HepG2 (cell line): ENCODE results near the gene LMTK2. TPM values are rescaled to one million over a fixed set of nuclear protein-coding genes. Genes with fewer than 3 reads are reported as not detected.

Experiments
- ATAC-seq: fragments of 200-7000 bp; cut with Tn5 transposase; 3 replicates; pipeline ENCODE4 v1.9.1; 2020; ENCODE audit warnings: mild to moderate bottlenecking, moderate library complexity
- BruUV-seq: library from RNA; stranded (reverse); fragments of 400-500 nt; replicated peaks from 2 replicates; lab custom pipeline; 2021; lab: Mats Ljungman, UMichigan
- CTCF ChIA-PET: fragments of 300-600 bp; formaldehyde crosslinking; extraction: SDS; loops from one replicate; lab custom pipeline; 2021; ENCODE audit warnings: low total read pairs, inconsistent platforms, low intra/inter-chr PET ratio; lab: Yijun Ruan, JAX
- POLR2A ChIA-PET: fragments of 350-600 bp; sonication (Branson Sonifier 250); formaldehyde crosslinking; loops from one replicate; lab custom pipeline; 2020; ENCODE audit warnings: antibody characterized with exemption, inconsistent platforms; lab: Yijun Ruan, JAX
- DNase-seq: peaks from one replicate; pipeline ENCODE4 v3.0.0-alpha.2; 2015; ENCODE audit warnings: low spot score
- FAIRE-seq: peaks from 3 replicates; lab custom pipeline; 2011; peaks lifted over from hg19 to GRCh38; lab: Jason Lieb, UNC
- H2AFZ ChIP-seq: one replicate; pipeline ENCODE4 v1.6.1; 2011; ENCODE audit warnings: low read length, inconsistent platforms
- H3K27ac ChIP-seq: fragments of 300-600 bp; 3 replicates; pipeline ENCODE4 v1.8.0; 2011; ENCODE audit warnings: mixed run types, mild to moderate bottlenecking, mixed read lengths, low read length, inconsistent platforms; ENCODE audit not compliant: insufficient read depth; ENCODE audit errors: extremely low read length
- H3K27me3 ChIP-seq, 2 experiments: fragments of 200-600 bp in 1 of 2; 2 replicates in 1 of 2; 3 replicates in 1 of 2; pipeline versions ENCODE4 v1.6.0 to v1.8.0; 2011; ENCODE audit warnings: low read length in 2 of 2, mild to moderate bottlenecking in 2 of 2, moderate library complexity in 2 of 2, inconsistent platforms in 1 of 2; ENCODE audit not compliant: insufficient read depth in 2 of 2, control insufficient read depth in 1 of 2
- H3K36me3 ChIP-seq, 2 experiments: fragments of 200-600 bp in 1 of 2; replicated peaks in 1 of 2; 2 replicates in 1 of 2; 3 replicates in 1 of 2; pipeline versions ENCODE4 v1.5.1 to v1.8.0; 2011; ENCODE audit warnings: low read length in 2 of 2, inconsistent platforms in 1 of 2; ENCODE audit not compliant: insufficient read depth in 2 of 2, control insufficient read depth in 1 of 2
- H3K4me1 ChIP-seq: 2 replicates; pipeline ENCODE4 v1.5.1; 2012; ENCODE audit warnings: low read length, inconsistent platforms; ENCODE audit not compliant: insufficient read depth
- H3K4me2 ChIP-seq: 2 replicates; pipeline ENCODE4 v1.6.0; 2011; ENCODE audit warnings: low read depth, low read length, inconsistent platforms
- H3K4me3 ChIP-seq, 3 experiments: fragments of 200-600 bp in 1 of 3; sonication (generic), shearing (Covaris generic) in 1 of 3; replicated peaks in 1 of 3; 2 replicates each; pipeline ENCODE4 v1.5.1; 2011 to 2016; ENCODE audit warnings: low read length in 3 of 3, inconsistent platforms in 2 of 3, low read depth in 2 of 3, mild to moderate bottlenecking in 2 of 3, control low read depth in 1 of 3, mixed read lengths in 1 of 3; ENCODE audit not compliant: insufficient read depth in 1 of 3
- H3K79me2 ChIP-seq: one replicate; pipeline ENCODE4 v1.6.1; 2011; ENCODE audit warnings: low read length, inconsistent platforms; ENCODE audit not compliant: insufficient read depth
- H3K9ac ChIP-seq: 2 replicates; pipeline ENCODE4 v1.6.0; 2011; ENCODE audit warnings: mild to moderate bottlenecking, low read depth, low read length, inconsistent platforms; ENCODE audit not compliant: insufficient read depth
- H3K9me3 ChIP-seq: 2 replicates; pipeline ENCODE4 v1.5.1; 2012; ENCODE audit warnings: mild to moderate bottlenecking, low read length
- H4K20me1 ChIP-seq: 2 replicates; pipeline ENCODE4 v1.6.0; 2011; ENCODE audit warnings: inconsistent platforms, mild to moderate bottlenecking, low read length, moderate library complexity; ENCODE audit not compliant: insufficient read depth
- BRCA1 ChIP-seq: sonication (generic); formaldehyde crosslinking; IDR thresholded peaks from 2 replicates; pipeline ENCODE4 v1.4.0; 2020; ENCODE audit warnings: missing genetic modification reagents
- CREBL2 ChIP-seq: sonication (generic); formaldehyde crosslinking; IDR thresholded peaks from 2 replicates; pipeline ENCODE4 v1.8.1; 2023; ENCODE audit warnings: missing genetic modification reagents, mild to moderate bottlenecking, borderline replicate concordance
- DNMT1 ChIP-seq: sonication (generic); formaldehyde crosslinking; IDR thresholded peaks from 2 replicates; pipeline ENCODE4 v1.5.1; 2020; ENCODE audit warnings: mild to moderate bottlenecking, missing genetic modification reagents
- NCOR1 ChIP-seq: fragments of 200-600 bp; sonication (generic); IDR thresholded peaks from 2 replicates; pipeline ENCODE4 v1.7.0; 2017; ENCODE audit warnings: antibody characterized with exemption, low read length, borderline replicate concordance
- SMYD3 ChIP-seq: sonication (generic); formaldehyde crosslinking; IDR thresholded peaks from 2 replicates; pipeline ENCODE4 v1.8.1; 2023; ENCODE audit warnings: mild to moderate bottlenecking, missing genetic modification reagents
- SNAPC5 ChIP-seq: sonication (generic); formaldehyde crosslinking; IDR thresholded peaks from 2 replicates; pipeline ENCODE4 v1.8.1; 2023; ENCODE audit warnings: mild to moderate bottlenecking, missing genetic modification reagents, borderline replicate concordance
- THRA ChIP-seq: sonication (generic); formaldehyde crosslinking; IDR thresholded peaks from 2 replicates; pipeline ENCODE4 v1.4.0; 2020; ENCODE audit warnings: missing genetic modification reagents, borderline replicate concordance
- TIGD3 ChIP-seq: sonication (generic); formaldehyde crosslinking; IDR thresholded peaks from 2 replicates; pipeline ENCODE4 v1.5.1; 2020; ENCODE audit warnings: mild to moderate bottlenecking, missing genetic modification reagents, borderline replicate concordance
- ZBED4 ChIP-seq: sonication (generic); formaldehyde crosslinking; IDR thresholded peaks from 2 replicates; pipeline ENCODE4 v1.4.0; 2020; ENCODE audit warnings: missing genetic modification reagents, borderline replicate concordance
- WGBS: methylation state at CpG from one replicate; pipeline ENCODE4 v1.1.6; 2017; ENCODE audit warnings: low lambda C conversion rate; 5-methylcytosine and 5-hydroxymethylcytosine counted together
- in situ Hi-C: cut with HindIII; loops from 2 replicates; pipeline ENCODE4 v1.10.0; 2017; ENCODE audit warnings: low pct_unique_long_range_greater_than_20kb; ENCODE audit not compliant: extremely low pct_ligation_motif_present
- intact Hi-C: fragments of 100-400 bp; cut with micrococcal nuclease; formaldehyde crosslinking; loops from one replicate; pipeline ENCODE4 v1.10.0; 2022; ENCODE audit not compliant: unreplicated experiment
- polyA plus RNA-seq, 8 experiments: library from polyadenylated mRNA; depleted of rRNA in 3 of 8; stranded (reverse) in 7 of 8; unstranded in 1 of 8; fragments of >200 nt; fragmentation: Illumina TruSeq in 4 of 8; extraction: Trizol in 4 of 8; gene quantifications; 2 replicates each; pipeline versions ENCODE4 v1.2.1 to v1.2.3, GENCODE V29; 2011 to 2016; ENCODE audit warnings: low read depth in 4 of 8, missing spikeins in 1 of 8, mixed read lengths in 1 of 8; ENCODE audit not compliant: insufficient read depth in 1 of 8
- total RNA-seq, 5 experiments: library from RNA; depleted of rRNA; stranded (reverse); fragments of >200 nt; fragmentation: Illumina TruSeq; extraction: Trizol; gene quantifications; 2 replicates each; pipeline ENCODE4 v1.2.3, GENCODE V29; 2016; ENCODE audit warnings: low read depth in 1 of 5

Gene LMTK2
- total and polyA plus RNA-seq, 2 of the 13 experiments (the other 11 are each of a cell fraction or from before 2014, with no cell fraction given) = 9.5 to 11.7 TPM

- intact Hi-C loops = loop anchor here (1.0 kb wide), 1 partner anchor 148 kb away; no protein-coding TSS in a partner anchor
- Histone ChIP-seq H3K27me3 (no peaks in the 10 kb centered on the region), H3K79me2 (no peaks in the 10 kb centered on the region), H3K4me1 (no peaks in the 10 kb centered on the region), H3K27ac (no peak overlapping the region), H4K20me1 (peaks cover 25% of the 10 kb centered on the region), H2AFZ (no peak overlapping the region), H3K4me3 (no peak overlapping the region), H3K9me3 (no peaks in the 10 kb centered on the region), H3K9ac (no peak overlapping the region), H3K4me2 (no peak overlapping the region), H3K36me3 (peaks cover 10 to 34% of the 10 kb centered on the region in 2 experiments)
- DNase-seq (no peak), FAIRE-seq (no peak), ATAC-seq (no peak)
- ChIA-PET POLR2A (interaction anchor here (1.3 kb wide), 1 partner anchor 148 kb away, joined by 4 read pairs; no protein-coding TSS in a partner anchor), CTCF (interaction anchor here (1.4 to 5.4 kb wide), 2 partner anchors 63 to 147 kb away, joined by 18 to 68 read pairs; partner anchors contain the start of gene LMTK2)
- in situ Hi-C loops = loop anchor here (10.0 kb wide), 1 partner anchor 64 kb away; the partner anchor contains the start of gene LMTK2
- TF ChIP-seq CREBL2 (CRISPR knock-in tag) = no peak
- no peak for TF ChIP-seq THRA (CRISPR knock-in tag)
- no peak for TF ChIP-seq SNAPC5 (CRISPR knock-in tag)
- no TSS peak for BruUV-seq
- WGBS = 96% methylated on average over 5 of the region's 5 CpGs
These were observed 62.4 kb downstream of the LMTK2 start for GRCh38 chr7:98168904-98169621.

- ATAC-seq (no peak), FAIRE-seq (no peak), DNase-seq (no peak)
- H4K20me1 ChIP-seq = peaks cover 23% of the 10 kb centered on the region
- no TSS peak for BruUV-seq
- no peak overlapping the region for H3K4me2 ChIP-seq
- no peak overlapping the region for H3K27ac ChIP-seq
- no peaks in the 10 kb centered on the region for H3K27me3 ChIP-seq
- H3K36me3 ChIP-seq = peaks cover 21 to 53% of the 10 kb centered on the region in 2 experiments
- ChIA-PET POLR2A (no interaction called here), CTCF (no interaction called here)
- in situ Hi-C loops (no loop called here), intact Hi-C loops (no loop called here)
- H2AFZ ChIP-seq = no peak overlapping the region
- no peaks in the 10 kb centered on the region for H3K79me2 ChIP-seq
- WGBS = 96% methylated on average over 8 of the region's 8 CpGs
- no peaks in the 10 kb centered on the region for H3K4me1 ChIP-seq
- H3K9me3 ChIP-seq = no peaks in the 10 kb centered on the region
- no peak overlapping the region for H3K4me3 ChIP-seq
- no peak overlapping the region for H3K9ac ChIP-seq
- no peak for TF ChIP-seq ZBED4 (CRISPR knock-in tag)
- no peak for TF ChIP-seq NCOR1
- no peak for TF ChIP-seq SMYD3 (CRISPR knock-in tag)
- TF ChIP-seq TIGD3 (CRISPR knock-in tag) = no peak
- no peak for TF ChIP-seq BRCA1 (CRISPR knock-in tag)
- TF ChIP-seq DNMT1 (CRISPR knock-in tag) = no peak
These were observed 64.3 kb downstream of the LMTK2 start for GRCh38 chr7:98170966-98171365.
